VCaP (cell line): ENCODE results near the gene CAB39L.
A peak's percentile ranks its signal among the peaks of the same experiment; 100 is the strongest.

ENCODE experiments used
- H3K27ac ChIP-seq: fragments of 450-650 bp; 2 replicates; pipeline ENCODE4 v1.5.1; 2017
- CTCF ChIP-seq: fragments of 450-650 bp; conservative IDR thresholded peaks from 2 replicates; pipeline ENCODE4 v1.5.1; 2017; ENCODE audit warnings: mild to moderate bottlenecking, moderate library complexity

The CAB39L gene

GRCh38 chr13:49400755-49401659, 42.9 kb downstream of the CAB39L start:
- no peak for TF ChIP-seq CTCF
- H3K27ac ChIP-seq = peak overlapping the region; percentile 97

GRCh38 chr13:49399801-49400472, 43.9 kb downstream of the CAB39L start:
- peak overlapping the region; percentile 97 for H3K27ac ChIP-seq
- TF ChIP-seq CTCF = no peak

- TF ChIP-seq CTCF = no peak
- peak overlapping the region; percentile 97 for H3K27ac ChIP-seq
Observed at GRCh38 chr13:49395878-49396380, 47.9 kb downstream of the CAB39L start.

DNA sequence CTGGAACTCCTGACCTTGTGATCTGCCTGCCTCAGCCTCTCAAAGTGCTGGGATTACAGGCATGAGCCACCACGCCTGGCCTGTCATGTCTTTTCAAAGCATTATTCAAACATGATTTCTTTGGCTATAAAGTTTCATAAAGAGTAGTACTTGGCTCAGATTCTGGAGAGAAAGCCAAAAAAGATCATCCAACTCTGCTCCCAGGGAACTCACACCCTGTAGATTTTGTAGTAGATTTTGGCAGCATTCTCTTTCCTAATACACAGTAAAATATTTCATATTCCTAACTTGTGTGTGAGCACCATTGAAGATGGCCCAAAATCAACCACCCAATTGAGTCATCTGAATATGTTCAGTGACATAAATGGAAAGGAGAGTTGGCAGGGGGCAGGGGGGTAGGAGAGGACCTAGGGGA, 48.4 kb downstream of the CAB39L start:
- TF ChIP-seq CTCF = no peak
- peak overlapping the region; percentile 97 for H3K27ac ChIP-seq

DNA sequence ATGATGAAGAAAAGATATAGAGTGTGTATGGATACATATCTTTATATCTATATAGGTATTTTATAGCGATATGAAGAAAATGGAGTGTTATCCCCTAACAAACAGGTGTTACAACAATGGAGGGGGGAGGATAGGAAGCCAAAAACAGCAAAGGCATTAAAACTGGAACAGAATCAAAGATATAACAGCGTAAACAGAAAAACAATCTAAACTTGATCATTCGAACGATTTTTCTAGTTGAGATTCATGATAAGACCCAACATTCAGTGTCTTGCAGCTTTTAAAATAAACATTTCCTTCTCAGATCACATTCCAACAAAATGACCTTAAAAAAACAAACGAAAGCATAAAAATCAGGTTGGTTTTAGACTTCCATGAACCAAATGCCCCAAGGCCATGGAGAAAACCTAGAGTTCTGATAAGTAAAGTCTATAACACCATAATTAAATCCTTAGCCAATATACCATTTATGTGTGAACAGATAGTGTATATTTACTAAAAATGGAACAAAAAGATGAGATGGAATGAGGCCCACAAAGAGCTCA, 55.7 kb downstream of the CAB39L start:
- peak overlapping the region; percentile 5; the same call in 1 of the 2 replicates for H3K27ac ChIP-seq
- TF ChIP-seq CTCF = no peak

GRCh38 chr13:49386664-49387063, 57.2 kb downstream of the CAB39L start:
- no peak overlapping the region for H3K27ac ChIP-seq
- no peak for TF ChIP-seq CTCF

GRCh38 chr13:49376121-49376520, 67.7 kb downstream of the CAB39L start:
- no peak overlapping the region for H3K27ac ChIP-seq
- TF ChIP-seq CTCF = no peak
